NCI-H2227 (cell line): ENCODE measurements around the gene SLC19A1.
"Not testable (repeated sequence)": the region's sequence is repeated elsewhere in the genome, so short reads cannot be mapped to it uniquely, and the experiment has no call there.

ENCODE experiments used
- DNase-seq: peaks from one replicate; lab custom pipeline; 2025; ENCODE audit not compliant: unreplicated experiment; lab: John Stamatoyannopoulos, UW

The SLC19A1 gene

GRCh38 chr21:45507523-45507875 lies 34.7 kb downstream of the SLC19A1 start:
- no peak for DNase-seq

GRCh38 chr21:45506836-45507522 lies 35.3 kb downstream of the SLC19A1 start:
- DNase-seq: no peak

GRCh38 chr21:45506241-45506817 lies 35.9 kb downstream of the SLC19A1 start:
- DNase-seq: no peak

- DNase-seq: no peak
Observed at GRCh38 chr21:45505416-45506021, 36.7 kb downstream of the SLC19A1 start.

GRCh38 chr21:45504516-45505415 lies 37.5 kb downstream of the SLC19A1 start:
- no peak for DNase-seq

GRCh38 chr21:45504021-45504515 lies 38.2 kb downstream of the SLC19A1 start:
- DNase-seq: no peak

- not testable (repeated sequence) for DNase-seq
Observed at GRCh38 chr21:45503226-45503625, 39.0 kb downstream of the SLC19A1 start.

- DNase-seq: no peak
Observed at GRCh38 chr21:45502600-45502999, 39.6 kb downstream of the SLC19A1 start.

- DNase-seq: no peak
Observed at GRCh38 chr21:45502006-45502345, 40.3 kb downstream of the SLC19A1 start.

GRCh38 chr21:45501081-45502005 lies 40.9 kb downstream of the SLC19A1 start:
- DNase-seq: not testable (repeated sequence)

- DNase-seq: no peak
Observed at GRCh38 chr21:45499970-45500577, 42.2 kb downstream of the SLC19A1 start.

- no peak for DNase-seq
Observed at GRCh38 chr21:45499201-45499750, 43.0 kb downstream of the SLC19A1 start.

- no peak for DNase-seq
Observed at GRCh38 chr21:45498646-45499000, 43.6 kb downstream of the SLC19A1 start.

GRCh38 chr21:45497846-45498645 lies 44.2 kb downstream of the SLC19A1 start:
- no peak for DNase-seq

- DNase-seq: no peak
Observed at GRCh38 chr21:45496968-45497845, 45.0 kb downstream of the SLC19A1 start.

GRCh38 chr21:45496151-45496967 lies 45.9 kb downstream of the SLC19A1 start:
- no peak for DNase-seq
